Measurements from ENCODE around the gene SHISA9.
"Not testable (repeated sequence)": the region's sequence is repeated elsewhere in the genome, so short reads cannot be mapped to it uniquely, and the experiment has no call there.

SHISA9 gene

DNA sequence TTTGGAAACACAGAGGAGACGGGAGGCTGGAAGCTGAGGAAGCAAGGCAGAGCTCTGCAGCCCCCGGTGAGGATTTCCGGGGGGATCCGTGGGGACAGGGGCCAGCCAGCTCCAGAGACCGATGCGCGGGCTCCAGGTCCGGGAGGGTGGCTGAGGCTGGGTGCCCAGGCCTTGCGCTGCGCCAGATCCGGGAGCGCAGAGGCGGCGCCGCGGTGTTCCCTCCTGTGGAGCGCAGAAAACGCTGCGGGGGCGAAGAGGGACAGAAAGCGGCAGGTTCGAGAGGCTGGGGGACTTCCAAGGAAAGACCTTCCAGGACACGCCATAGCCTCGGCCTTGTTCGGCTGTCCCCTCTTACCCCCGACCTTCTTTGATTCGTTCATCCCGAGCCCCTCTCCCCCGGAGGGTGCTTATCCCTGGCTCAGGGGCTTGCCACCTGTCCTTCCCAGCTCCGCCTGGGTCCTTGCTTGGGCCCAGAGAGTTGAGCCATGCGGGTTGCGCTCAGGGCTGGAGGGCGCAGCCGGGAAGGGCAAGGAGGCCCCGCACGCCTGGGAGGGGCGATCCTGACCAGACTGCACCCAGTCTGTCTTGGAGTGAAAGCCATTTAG is 697 bp upstream of the SHISA9 start:
- no peak for DNase-seq

DNA sequence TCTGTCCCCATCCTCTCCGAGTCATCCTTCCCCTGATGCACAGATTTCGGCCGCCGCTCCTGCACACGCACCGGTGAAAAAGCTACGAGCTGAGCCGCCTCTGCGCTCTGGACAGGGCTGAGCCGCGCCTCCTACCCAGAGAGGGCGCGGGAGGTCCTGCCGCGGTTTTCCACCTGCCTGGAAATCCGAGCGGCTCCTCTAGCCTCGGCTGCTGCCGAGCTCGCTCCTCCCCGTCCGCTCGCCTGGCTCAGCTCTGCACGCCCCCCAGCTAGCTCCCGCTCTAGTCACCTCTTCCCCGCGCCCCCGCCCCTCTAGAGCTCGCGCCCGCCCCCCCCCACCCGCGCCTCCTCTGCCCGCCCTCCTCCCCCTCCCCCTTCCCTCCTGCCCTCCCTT is 198 bp upstream of the SHISA9 start:
- no peak for DNase-seq

DNA sequence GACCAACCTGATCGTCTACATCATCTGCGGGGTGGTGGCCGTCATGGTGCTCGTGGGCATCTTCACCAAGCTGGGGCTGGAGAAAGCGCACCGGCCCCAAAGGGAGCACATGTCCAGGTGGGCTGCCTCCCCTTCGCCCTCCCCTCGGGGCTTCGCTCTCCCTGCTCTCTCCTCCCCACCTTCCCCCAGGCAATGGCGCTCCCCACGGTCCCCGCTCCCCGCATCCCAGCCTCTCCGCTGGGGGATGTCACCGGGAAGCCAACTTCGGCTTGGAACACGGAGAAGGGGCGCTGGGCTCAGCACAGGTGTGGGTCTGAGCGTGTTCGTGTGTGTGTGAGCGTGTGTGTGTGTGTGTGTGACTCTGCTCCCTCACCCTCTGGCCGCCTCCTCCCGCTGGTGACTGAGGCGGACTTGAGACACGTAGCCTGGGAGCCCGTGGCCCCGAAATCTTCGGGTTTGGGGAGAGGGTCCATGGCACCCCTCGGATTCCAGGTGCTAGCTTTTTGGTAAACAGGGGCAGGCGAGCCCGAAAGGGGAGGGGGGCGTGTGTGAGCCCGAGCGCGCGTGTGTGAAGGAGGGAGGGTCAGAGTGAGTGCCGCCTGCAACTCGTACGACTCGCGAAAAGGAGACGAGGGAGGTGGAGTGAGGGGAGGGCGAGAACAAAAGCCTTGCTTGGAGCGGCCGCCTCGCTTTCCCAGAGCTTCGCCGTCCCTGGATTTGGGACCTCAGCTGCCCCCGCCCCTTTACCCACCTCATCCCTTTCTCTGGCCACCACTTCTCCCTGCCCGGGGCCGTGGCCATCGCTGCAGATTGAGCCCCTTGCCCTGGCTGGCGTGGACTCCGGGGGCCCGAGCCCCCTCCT is 1.3 kb downstream of the SHISA9 start:
- no peak for DNase-seq

DNA sequence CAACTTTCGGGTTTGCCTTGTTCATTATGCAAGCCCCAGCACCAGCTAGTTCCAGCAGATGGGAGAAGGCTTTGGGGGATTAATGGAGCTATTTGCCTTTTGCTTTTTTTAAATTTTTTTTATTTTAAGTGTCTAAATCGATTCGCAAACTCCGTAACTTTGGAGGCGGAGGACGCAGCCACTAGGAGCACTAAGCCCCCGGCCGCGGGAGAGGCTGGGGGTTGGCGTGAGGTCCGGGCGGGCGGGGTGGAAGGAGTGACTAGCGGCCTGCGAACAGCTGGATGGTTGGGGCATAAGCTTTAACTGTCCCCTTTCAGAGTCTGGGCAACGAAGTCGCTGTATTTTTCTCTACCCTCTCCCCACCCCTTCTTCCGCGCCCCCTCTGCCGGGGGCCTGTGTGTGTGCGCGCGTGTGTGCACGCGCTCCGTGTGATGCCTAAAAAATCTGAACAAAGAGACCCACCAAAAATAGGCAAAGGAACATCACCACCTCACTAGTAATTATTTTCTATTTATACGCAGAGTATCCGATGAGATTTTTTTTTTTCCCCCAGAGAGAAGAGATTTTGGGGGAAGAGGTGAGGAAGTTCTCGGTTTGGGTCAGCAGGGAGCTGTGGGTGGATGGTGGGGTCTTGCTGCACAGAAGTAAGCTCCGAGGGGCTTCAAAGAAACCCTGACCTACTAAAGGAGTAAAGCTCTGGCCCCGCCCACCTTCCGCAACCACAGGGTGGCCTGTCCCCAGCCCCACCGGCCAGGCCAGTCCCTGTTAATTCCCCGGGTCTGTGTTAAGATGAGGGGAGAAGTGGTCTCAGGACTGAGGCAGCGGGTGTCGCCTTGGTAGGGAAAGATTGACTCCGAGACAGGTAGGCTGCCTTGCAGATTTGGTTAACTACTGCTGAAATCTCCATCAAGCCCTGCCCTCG is 2.3 kb downstream of the SHISA9 start:
- no peak for DNase-seq

DNA sequence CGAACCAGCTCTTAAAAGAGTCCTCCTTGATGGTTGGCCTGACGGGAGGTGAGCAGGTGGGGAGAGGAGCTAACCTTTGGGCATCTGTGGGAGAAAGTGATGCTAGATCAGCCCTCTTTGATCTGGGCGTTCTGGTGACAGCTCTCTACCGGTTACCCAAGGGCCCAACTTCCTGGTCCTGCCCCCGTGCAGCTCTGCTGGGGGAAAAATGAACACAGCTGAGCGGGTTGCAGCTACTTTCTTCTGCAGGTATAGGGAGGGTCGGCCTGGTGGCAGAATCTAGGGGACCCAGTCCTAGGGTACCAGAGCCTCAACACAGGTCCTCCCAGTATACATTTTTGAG is 2.9 kb downstream of the SHISA9 start:
- no peak for DNase-seq

DNA sequence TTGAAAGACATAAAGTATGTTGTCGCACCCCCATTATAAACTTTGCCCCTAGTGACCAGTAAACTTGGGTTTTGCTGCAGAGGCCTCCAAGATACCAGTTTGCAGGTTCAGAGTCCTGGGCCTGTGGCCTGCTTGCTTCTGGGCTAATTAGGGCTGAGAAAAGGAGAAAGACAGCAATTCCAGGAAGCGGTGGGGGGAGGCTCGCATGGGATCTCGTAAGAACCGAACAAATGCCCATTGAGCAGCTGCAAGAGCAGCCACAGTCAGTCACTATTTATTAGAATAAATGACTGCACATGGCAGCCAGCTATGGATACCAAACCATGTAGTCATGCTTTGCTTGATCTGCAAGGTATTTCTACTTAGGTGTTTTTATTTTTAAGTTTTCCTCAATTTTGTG is 4.9 kb downstream of the SHISA9 start:
- DNase-seq = no peak

DNA sequence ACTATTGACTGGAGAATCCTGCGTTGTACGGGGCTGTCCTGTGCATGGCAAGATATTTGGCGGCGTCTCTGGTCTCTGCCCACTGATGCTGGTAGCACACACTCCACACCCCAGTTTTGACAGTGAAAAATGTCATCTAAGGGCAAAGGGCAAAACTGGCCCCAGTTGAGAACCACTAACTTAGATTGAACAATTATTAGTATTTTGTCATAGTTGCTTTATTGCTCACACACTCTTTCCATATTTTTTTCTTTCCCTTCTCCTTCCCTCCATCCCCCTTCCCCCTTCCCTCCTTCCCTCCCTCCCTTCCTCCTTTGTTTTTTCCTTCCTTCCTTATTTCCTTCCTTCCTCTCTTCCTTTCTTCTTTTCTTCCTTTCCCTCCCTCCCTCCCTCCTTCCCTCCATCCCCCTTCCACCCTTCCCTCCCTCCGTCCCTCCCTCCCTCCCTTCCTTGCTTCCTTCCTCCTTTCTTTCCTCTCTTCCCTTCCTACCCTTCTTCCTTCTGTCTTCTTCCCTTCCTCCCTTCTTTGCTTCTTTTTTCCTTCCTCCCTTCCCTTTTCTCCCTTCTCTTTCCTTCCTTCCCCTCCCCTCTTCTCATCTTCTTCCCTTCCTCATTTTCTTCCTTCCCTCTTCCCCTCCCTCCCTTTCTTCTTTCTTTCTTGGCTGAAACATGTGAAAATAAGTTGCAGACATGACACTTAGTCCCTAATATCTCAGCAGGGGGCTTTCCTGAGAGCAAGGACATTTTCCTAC is 5.5 kb downstream of the SHISA9 start:
- no peak for DNase-seq

DNA sequence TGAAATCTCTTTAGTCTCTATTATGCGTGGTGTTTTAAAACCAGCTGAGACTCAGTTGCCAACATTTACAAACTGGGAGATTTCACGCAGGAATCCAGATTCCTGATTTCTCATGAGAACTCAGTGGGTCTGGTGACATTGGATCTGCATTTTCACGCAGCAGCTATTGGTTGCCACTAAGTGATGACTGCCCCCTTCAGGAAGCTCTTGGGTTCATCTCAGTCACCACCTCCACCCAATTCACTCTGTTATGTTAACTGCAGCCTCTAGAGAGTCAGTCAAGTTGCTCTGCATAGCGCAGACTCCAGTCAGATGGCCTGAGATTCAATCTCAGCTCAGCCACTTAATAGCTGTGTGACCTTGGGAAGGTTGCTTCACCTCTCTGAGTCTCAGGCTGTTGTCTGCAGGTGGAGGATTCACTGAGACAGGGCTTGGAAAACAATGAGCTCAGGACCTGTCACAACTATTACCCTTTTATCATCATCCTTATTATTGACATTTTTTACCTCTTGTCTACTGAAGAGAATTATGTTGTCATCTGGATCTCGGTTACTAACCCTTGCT is 6.4 kb downstream of the SHISA9 start:
- no peak for DNase-seq

DNA sequence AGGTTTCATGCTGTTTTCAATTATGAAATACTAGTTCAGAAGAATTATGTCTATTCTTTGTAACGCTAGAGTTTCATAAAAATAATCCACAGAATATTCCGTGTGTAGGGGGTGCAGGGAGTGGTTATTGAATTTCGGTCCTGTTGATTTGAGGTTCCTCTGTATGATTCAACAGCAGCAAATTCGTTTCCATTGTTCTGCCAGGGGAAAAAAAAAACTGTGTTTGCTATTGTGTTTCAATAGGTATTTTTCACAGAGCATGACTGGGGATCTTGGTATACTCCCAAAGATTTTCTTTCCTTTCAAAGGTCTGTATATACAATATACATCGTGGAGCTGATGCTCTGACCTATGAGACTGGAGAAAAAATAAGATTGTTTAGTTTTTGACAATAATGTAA is 15.8 kb downstream of the SHISA9 start:
- DNase-seq = no peak

DNA sequence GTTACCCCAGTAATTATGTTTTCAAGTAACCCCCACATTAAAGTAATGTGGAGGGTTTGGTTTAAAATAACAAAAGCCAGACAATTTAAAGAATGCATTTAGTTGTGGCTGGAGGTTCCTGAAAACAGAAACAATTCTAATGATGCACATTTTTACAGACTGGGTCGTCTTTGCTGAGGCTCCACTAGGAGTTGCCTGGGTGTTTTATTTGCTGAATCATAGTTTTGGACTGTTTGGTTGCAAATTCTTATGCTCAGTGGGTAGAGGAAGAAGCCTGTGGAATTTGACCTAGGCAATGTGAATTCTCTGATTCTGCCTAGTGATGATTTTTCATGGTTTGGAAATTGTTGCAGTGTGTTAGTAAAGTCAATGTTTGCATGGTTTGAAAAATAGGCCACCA is 16.3 kb downstream of the SHISA9 start:
- DNase-seq = no peak

DNA sequence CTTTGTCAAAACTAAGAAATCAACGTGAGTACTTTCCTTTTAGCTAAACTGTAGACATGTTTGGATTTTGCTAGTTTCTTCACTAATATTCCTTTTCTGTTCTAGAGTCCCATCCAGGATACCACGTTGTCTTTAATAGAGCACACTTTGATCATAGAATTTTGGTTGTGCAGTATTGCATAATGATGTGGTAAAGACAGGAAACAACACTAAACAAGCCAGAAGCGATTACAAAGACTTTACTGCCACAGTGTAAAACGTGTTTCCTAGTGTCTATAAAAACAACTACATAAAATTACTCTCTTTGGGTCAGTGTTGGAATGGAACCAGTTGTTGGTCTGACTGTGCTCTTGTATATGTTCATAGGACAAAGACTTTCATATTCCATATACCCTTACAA is 19.3 kb downstream of the SHISA9 start:
- DNase-seq = no peak

DNA sequence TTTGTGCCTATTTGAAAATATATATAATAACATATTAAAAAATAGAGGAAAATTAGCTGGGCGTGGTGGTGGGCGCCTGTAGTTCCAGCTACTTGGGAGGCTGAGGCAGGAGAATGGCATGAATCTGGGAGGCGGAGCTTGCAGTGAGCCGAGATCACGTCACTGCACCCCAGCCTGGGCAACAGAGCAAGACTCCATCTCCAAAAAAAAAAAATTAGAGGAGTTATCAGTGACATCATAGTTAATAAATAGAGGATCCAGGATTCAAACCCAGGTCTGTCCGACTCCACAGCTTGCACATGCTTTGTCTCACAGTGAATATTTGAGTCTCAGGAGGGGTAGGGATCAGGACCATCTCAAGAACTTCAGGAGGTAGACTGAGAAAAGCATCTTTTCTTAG is 22.2 kb downstream of the SHISA9 start:
- DNase-seq = not testable (repeated sequence)

DNA sequence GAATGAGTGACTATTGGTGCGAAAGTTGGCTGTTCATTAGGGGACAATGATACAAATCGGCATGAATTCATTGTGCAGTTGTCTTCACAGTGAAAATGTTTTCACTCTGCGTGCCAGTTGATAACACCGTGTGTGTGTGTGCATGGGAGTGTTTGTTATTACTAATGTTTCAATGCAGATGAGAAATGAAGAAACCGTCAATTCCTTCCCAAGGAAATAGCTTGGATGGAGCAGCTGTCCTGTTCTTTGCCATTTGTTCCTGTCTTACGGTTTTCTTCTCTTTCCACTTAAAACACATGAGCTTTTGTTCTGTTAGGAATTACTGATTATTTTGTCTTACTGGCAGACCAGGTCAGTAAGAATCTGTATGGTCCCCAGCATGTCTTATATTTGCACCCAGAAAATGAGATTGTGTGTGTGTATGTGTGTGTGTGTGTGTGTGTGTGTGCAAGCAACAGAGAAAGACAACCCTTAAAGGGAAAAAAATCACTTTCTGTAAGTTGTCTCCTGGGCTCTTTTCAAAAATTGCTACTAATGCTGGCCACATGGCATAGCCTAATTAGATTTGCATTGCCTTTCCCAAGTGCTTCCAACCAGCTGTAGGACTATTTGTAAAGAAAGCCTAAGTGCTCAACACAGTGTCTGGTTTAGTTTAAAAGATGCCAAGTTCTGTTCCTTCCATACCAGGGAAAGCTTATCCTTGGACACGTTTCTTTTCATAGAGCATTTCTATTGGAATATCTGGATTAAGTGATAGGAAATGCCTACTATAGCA is 23.8 kb downstream of the SHISA9 start:
- DNase-seq = no peak

DNA sequence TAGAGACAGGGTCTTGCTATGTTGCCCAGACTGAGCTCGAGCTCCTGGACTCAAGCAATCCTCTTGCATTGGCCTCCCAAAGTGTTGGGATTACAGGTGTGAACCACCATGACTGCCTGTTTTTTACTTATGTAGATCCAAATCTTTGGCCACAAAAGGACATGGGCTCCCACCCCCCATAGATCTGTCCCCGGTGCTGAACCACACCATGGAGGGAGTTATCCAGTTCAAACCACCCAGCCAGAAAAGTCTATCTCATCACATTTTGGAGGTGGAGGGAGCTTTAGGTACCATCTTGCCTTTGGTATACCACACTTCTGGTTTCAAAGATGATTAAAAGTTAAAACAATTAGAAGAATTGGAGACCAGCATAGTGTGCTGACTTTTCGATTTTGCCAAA is 26.2 kb downstream of the SHISA9 start:
- no peak for DNase-seq

DNA sequence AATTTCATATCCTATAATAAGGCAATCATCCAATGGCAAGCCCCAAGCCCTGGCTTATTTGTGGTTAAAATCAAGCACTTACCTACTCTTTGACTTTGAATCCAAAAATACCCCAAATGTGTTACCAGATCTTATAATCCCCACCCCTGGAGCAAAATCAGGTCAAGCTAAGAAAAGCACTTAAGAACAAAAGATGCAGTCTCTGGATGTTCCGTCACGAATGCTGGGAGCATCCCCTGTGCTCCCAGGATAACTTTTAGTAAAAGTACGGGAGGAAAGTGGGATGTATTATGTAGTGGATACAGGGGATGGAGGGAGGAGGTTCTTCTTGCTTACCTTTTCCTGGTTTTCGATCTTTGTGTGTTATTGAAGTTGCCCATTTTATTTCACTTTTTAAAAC is 29.5 kb downstream of the SHISA9 start:
- no peak for DNase-seq

DNA sequence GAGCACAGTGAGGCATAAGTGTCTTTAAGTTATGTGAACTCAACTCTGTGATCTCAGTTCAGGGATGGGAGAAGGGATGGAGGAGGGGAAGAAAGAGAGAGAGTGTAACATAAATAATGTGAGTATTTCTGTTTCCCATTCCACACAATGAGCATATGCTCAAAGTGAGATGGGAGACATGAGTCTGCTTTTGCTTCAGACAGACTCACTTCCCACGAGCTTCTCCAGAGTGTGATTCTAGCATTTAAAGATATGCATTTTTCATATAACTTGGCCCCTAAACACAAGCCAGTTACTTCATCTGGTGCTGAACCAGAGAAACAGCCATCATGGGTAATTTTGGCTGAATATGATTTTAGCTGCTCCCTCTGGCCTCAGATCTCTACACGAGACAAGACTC is 35.0 kb downstream of the SHISA9 start:
- DNase-seq = no peak

DNA sequence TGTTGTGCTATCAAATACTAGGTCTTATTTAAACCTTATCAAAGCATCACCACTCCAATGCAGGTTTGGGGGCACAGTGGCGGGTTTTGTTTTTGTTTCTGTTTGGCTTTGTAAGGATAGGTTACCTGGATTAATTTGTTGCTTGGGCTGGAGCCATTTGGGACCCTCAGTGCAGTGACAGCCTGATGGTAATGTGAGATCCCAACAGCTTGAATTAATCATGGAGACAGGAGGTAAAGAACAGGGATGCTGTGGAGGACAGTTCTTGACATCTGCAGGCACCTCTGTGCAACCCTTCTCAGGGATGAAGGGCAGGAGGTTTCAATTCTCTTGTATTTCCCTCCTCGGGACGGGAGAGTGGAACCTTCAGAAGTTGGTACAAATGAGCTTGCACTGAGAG is 40.5 kb downstream of the SHISA9 start:
- DNase-seq = no peak

DNA sequence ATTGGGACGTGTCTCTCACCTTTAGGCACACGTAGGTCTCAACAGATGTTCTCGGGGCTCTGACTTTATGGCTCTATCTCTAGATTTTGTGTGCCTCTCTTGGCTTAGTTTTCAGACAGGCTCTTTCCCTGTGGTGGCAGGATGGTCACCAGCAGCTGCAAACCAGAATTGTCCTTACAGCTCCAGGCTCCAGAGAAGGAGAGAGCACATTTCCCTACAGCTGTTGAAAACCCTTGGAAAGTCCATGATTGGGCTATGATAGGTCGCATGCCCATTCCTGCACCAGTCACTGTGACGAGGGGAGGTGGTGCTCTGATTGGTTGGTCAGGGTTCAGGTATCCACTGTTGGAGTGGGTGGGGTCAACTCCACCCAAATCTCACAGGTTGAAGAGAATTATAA is 41.5 kb downstream of the SHISA9 start:
- no peak for DNase-seq

DNA sequence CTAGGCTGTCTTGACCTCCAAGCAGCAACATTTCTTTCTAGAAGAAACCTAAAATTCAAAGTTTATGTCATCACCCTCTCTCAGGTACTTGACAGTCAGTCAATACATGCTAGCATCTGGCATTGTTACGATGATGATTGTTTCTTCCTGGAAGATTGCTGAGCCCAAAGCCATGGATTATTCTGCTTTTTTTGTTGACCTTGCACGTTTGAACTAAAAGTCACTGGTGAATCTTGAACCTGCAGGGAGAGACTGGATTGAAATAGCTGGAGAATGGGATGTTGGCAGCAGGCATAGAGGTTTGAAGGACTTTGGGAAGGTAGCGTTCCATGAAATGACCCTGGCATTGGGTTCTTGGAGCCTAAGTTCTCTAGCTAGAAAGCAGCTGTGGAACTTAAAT is 42.9 kb downstream of the SHISA9 start:
- DNase-seq = no peak

DNA sequence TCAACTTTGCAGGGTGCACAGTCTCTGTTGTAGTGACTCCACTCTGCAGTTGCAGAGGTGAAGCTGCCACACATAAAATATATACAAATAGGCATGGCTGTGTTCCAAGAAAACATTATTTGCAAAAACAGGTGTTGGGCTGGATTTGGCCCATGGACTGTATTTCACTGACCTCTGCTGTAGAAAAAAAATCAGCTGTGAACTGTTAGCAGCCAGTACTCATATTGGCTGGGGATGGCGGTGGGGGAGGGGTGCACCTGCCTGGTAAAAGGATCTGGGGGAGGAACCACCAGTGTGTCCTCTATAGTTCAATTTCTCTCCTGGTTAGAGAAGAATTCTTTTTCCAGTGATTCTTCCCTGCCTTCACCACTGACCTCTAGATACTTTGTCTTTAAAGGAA is 50.0 kb downstream of the SHISA9 start:
- no peak for DNase-seq

DNA sequence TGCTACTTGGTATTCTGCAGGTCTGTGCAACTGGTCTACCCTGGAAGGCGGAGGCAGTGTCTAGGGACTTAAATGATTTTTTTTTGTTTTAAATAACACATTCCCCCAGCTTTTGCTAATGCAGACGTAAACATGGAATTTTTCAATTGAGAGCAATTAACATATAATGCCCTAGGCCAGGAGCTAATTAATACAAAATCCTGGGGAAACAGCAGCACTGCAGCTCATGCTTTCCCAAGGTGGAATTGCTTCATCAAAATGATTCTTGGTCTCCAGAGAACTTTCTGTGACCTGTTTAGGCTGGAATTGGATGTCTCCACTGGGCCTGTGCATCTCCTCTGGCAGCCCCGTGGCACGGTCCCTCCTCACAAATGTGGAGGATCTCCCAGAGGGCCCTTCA is 50.6 kb downstream of the SHISA9 start:
- DNase-seq = no peak

DNA sequence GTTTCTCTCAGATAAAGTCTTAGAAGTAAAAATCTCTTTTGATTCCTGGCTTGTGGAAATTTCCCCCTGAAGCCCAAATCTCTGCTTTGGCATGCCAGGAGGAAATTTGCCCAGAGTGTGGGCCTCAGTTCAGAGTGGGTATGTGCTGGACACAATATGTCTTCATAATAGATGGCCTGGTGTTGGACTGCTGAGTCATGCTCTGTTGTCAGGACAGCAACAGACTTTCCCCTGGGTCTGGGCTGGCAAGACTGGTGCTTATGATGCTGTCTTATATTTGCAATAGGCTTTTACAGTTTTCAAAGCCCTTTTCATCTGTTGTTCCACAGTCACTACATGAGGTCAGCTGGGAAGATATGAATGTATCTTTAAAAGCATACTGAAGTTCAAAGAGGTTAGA is 57.0 kb downstream of the SHISA9 start:
- no peak for DNase-seq

Measured in CD4-positive, alpha-beta T cell treated with Interleukin-15 for 1 hour (primary cell).